Body of pancreas (tissue), 4 donors: ENCODE results near the gene DNAJC8.

Source experiments
- POLR2A ChIP-seq, 3 donors: fragments of 450-650 bp; IDR thresholded peaks; one replicate each; pipeline ENCODE4 v1.6.1; 2016; ENCODE audit warnings: antibody characterized with exemption in 3 of 3, mild to moderate bottlenecking in 2 of 3
- TF ChIP-seq, protein P1 (sequence below), 7 experiments: fragments of 450-650 bp in 4 of 7; fragments of 200-600 bp in 3 of 7; sonication (generic) in 3 of 7; IDR thresholded peaks; one replicate each; pipeline ENCODE4 v1.5.1; 2016 to 2019; ENCODE audit warnings: antibody characterized with exemption in 7 of 7

DNA sequence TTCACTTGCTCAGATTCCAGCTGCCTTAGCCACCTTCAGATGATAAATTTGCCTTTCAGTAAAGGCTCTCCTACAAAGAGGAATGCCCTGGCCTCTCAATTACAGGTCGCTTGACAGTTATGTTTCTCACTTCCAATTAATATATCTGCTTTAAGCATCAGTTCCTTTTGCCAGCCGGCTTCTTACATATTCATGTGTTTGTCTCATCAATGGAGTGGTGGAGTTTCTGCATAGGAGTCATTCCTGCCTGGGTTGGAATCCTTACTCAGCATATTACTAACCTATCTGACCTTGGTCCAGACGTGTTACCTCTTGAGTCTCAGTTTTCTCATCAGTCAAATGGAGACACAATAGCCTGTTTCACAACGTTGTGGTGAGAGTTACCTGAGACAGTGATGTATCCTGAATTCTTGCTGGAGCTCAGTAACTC lies 17.1 kb upstream of the DNAJC8 start:
- TF ChIP-seq, protein P1, sequence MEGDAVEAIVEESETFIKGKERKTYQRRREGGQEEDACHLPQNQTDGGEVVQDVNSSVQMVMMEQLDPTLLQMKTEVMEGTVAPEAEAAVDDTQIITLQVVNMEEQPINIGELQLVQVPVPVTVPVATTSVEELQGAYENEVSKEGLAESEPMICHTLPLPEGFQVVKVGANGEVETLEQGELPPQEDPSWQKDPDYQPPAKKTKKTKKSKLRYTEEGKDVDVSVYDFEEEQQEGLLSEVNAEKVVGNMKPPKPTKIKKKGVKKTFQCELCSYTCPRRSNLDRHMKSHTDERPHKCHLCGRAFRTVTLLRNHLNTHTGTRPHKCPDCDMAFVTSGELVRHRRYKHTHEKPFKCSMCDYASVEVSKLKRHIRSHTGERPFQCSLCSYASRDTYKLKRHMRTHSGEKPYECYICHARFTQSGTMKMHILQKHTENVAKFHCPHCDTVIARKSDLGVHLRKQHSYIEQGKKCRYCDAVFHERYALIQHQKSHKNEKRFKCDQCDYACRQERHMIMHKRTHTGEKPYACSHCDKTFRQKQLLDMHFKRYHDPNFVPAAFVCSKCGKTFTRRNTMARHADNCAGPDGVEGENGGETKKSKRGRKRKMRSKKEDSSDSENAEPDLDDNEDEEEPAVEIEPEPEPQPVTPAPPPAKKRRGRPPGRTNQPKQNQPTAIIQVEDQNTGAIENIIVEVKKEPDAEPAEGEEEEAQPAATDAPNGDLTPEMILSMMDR (IDR thresholded peaks at IDR 0.05), result no peak
- no peak for TF ChIP-seq POLR2A (IDR thresholded peaks at IDR 0.05)
